DMS153 treated with DMSO at 0.1 percent for 48 hours (cell line): ENCODE data around the gene ZP2.
"Not testable (repeated sequence)": the region's sequence is repeated elsewhere in the genome, so short reads cannot be mapped to it uniquely, and the experiment has no call there.

Source experiments
- DNase-seq: peaks from one replicate; lab custom pipeline; 2025; ENCODE audit not compliant: unreplicated experiment; lab: John Stamatoyannopoulos, UW

Gene ZP2

DNA sequence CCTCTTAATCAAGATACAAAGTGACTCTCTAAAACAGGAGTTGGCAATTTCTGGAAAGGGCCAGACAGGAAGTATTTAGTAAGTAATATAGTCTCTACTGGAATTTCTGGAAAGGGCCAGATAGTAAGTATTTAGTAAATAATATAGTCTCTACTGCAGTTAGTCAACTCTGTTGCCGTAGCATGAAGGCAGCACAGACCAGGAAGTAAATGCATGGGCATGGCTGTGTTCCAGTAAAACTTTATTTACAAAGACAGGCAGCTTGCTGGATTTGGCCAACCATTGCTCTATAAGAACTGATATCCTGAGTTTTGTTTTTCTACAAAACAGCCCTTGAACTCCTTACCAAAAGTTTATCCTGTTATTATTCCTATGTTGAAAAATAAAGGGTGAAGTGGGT, 36.0 kb downstream of the ZP2 start:
- DNase-seq, result no peak

DNA sequence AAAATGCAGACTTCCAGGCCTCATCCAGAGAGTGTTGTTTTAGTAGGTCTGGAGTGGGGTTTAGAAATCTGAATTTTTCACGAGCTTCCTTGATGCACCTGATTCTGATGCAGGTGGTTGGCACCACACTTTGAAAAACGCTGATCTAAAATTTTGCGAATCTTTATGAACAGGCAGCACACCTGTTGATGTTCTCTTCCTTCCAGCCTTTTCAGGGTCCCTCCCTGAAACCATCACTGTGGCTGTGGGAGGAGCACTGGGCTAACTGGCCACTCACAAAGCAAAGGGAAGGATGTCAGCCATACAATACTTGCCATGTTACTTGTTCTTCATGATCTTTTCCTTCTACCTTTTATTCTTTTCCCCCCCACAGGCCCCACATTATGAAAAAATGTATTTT, 38.7 kb downstream of the ZP2 start:
- no peak for DNase-seq

DNA sequence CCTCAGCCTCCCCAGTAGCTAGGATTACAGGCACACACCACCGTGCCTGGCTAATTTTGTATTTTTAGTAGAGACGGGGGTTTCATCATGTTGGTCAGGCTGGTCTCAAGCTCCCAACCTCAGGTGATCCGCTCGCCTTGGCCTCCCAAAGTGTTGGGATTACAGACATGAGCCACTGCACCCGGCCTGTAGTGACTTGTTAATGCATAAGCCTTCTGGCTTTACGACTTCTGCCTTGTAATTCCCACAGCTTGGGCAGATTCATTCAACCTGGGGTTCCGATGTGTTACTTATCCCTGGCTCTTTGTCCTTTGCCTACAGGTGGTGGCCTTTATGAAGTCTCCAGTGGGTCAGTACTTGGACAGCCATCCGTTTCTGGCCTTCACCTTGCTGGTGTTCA, 41.3 kb downstream of the ZP2 start:
- DNase-seq, result not testable (repeated sequence)

DNA sequence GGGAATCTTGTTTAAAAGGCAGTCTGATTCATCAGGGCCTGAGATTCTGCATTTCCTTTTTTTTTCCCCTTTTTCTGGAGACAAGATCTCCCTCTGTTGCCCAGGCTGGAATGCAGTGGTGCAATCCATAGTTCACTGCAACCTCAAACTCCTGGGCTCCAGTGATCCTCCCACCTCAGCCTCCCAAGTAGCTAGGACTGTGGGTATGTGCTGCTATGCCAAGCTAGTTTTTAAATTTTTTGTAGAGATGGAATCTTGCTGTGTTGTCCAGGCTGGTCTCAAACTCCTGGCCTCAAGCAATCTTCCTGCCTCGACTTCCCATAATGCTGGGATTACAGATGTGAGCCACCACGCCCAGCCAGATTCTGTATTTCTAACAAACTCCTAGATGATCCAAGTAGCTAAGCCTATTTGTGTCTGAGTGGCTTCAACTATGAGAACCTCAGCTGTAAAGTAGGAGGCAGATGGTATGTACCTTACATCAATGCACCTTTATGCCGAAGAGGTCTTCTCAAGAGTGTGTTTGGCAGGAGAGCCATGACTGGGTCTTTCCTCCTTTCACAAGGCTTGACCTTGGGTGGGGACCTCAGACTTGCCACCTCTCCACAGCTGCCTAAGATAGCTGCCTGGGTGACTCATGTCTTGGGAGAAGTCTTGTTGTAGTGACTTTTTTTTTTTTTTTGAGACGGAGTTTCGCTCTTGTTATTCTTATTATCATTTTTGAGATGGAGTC, 42.0 kb downstream of the ZP2 start:
- no peak for DNase-seq

DNA sequence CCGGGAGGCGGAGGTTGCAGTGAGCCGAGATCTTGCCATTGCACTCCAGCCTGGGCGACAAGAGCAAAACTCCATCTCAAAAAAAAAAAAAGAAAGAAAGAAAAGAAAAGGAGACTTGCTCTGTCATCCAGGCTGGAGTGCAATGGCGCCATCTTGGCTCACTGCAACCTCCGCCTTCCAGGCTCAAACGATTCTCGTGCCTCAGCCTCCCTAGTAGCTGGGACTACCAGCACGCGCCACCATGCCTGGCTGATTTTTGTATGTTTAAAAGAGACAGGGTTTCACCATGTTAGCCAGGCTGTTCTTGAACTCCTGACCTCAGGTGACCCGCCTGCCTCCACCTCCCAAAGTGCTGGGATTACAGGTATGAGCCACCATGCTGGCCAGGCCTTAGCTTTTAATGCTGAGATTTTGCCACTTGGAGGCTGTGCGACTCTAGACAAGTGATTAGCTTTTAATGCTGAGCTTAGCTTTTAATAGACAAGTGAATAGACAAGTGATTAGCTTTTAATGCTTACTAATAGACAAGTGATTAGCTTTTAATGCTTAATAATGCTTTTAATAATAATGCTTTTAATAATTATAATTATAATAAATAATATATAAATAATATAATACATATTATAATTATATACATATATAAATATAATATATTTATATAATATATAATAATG, 43.3 kb downstream of the ZP2 start:
- DNase-seq, result no peak

DNA sequence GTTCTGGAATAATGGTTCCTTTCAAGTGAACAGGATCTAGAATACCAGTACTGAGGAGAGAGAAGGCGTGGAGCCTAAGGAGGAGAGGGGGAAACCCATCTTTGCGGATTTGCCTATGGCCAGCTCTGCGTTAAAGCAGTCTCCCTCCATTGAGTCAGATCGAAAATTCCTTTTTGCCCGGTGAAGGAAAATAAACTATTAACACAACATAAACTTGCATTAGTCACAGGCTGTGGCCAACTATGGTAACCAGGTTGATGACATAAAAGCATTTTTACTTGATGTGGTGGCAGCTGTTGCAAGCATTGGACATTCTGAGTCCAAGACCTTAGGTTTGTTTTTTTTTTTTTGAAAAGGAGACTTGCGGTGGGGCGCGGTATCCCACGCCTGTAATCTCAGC, 44.0 kb downstream of the ZP2 start:
- no peak for DNase-seq

DNA sequence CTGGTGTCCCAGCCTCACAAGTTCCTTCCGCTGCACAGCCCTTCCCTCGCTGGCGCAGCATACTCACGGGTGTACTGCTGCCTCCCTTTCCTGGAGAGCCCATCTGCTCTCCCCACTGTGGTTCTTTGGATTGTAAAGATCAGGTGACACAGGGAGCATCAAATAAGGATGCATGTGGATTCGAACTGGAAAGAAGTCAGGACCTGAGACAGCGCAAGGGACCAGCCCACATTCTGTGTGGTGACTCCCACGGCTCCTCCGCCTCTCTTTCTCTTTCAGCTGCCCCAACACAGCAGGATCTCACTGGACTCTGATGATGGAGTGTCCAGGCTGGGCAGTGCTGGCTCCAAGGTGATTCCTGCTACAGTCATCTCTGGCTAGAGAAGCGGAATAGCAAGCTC, 44.8 kb downstream of the ZP2 start:
- no peak for DNase-seq

DNA sequence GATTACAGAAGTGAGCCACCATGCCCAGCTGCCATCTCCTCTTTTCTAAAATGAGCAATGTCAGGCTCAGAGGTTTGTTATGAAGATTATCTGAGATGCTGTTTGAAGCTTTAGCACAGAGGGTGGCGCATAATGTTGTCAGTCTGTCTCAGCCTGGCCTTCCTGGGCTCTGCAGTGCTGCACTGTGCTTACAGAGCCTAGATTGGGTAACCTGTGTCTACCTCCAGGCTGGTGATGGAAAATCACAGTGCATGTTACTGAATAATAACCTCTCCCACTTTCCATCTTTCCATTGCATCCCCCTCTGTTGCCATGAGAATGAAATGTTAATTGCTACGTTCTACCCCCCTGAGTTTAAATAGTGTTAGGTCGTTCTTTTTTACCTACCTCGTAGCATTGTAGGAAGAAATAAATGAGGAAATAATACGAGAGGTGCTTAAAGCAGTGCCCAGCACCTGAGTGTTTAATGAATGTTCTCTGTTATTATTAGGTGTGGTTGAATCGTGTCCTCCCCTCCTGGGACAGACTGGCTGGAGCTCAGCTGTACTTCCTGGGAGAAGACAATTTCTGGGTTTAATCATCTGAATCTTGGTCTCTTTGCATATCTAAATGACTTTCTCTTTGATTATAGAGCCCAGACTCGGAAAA, 46.7 kb downstream of the ZP2 start:
- DNase-seq, result no peak

DNA sequence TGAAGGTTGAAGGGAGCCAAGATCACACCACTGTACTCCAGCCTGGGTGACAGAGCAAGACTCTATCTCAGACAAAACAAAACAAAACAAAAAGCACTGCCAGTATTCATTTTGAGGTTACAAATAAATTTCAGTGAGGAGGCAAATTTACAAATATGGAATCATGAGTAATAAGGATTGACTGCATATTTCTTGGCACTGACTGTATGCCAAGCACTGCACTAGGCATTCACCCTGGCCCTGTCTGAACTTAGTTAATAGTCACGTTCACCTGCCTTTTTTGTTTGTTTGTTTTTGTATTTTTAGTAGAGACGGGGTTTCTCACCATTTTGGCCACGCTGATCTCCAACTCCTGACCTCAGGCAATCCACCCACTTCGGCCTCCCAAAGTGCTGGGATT, 47.8 kb downstream of the ZP2 start:
- no peak for DNase-seq

DNA sequence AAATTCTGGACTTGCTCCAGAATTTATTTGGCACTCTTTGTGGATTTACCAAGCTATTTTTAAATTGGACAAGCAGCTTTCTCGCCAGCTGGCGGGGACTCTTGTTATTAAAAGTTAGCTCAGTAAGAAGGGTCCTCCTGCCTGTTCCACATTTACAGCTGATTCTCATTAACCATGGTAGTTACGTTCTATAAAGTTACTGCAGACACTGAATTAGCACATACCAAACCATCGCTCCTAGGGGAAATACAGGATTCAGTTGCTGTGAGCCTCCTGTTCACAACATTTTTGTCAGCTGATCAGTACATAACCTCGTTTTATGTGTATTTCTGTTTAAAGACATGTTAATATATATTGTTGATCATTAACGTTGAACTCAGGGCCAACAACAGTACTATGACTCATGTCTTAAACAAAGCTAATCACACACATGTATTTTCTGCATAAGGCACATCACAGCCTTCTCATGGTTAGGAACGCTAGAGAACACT, 48.7 kb downstream of the ZP2 start:
- no peak for DNase-seq

DNA sequence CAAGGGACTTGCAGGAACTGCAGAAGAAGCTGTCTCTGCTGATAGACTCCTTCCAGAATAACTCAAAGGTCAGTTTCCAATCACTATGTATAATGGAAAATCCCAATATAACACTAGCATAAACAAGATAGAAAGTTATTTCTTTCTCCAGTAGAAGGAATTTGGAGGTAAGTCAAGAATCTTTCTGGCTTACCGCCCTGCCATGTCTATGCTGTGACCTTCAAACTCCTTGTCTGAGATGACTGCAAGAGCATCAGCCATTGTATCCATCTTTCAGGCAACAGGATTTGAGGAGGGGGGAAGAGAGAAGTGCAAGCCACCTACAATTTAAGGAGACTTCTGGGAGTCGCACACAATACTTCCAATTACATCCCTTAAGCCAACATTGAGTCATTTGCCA, 50.2 kb downstream of the ZP2 start:
- DNase-seq, result no peak

DNA sequence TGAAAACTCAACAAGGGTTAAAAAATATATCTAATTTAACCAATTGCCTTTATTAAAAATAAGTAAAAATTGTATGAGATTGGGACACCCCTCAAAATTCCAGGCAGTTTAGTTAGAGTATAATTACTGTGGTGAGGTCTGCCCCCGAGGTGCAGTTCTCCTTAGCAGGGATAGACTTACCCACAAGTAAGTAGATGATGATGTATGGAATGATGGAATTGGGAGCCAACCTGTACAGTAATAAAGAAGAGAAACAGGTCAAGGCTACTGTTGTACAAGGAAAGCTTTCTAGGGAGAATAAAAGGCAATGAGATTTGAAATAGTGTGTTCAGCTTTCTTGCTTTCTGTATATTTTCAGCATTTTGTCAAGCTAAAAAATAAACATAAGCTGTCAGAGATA, 51.1 kb downstream of the ZP2 start:
- DNase-seq, result no peak

DNA sequence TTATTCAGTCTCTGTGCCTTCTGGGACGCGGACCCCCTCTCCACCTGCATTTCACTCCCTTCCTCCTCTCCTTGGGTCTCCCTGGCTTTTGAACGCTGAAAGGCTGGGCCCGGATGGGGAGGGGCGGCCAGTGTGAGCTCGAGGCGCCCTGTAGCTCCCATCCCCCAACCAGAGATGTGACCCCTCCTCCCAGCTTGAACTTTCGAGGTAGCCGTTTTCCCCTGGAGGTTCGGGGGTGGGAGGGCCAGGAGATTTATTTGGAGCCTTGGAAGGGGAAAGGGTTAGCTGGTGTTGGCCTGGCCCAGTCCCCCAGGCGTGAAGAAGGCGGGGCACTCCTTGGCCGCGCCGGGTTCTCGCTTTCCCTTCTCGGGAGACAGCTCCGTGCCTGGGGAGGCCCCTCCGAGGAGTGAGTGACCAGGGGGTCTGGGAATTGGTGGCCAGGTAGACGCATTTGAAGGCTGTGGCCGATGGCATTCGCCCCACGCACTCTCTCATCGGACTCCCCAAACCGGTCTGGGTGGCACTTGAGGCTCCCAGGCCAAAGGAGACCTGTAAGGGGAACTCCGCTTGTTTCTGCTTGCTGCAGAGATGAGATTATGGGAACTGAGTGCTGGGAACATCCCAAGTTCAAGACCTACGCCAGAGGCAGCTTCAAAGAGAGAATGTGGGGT, 52.0 kb downstream of the ZP2 start:
- DNase-seq, result no peak

DNA sequence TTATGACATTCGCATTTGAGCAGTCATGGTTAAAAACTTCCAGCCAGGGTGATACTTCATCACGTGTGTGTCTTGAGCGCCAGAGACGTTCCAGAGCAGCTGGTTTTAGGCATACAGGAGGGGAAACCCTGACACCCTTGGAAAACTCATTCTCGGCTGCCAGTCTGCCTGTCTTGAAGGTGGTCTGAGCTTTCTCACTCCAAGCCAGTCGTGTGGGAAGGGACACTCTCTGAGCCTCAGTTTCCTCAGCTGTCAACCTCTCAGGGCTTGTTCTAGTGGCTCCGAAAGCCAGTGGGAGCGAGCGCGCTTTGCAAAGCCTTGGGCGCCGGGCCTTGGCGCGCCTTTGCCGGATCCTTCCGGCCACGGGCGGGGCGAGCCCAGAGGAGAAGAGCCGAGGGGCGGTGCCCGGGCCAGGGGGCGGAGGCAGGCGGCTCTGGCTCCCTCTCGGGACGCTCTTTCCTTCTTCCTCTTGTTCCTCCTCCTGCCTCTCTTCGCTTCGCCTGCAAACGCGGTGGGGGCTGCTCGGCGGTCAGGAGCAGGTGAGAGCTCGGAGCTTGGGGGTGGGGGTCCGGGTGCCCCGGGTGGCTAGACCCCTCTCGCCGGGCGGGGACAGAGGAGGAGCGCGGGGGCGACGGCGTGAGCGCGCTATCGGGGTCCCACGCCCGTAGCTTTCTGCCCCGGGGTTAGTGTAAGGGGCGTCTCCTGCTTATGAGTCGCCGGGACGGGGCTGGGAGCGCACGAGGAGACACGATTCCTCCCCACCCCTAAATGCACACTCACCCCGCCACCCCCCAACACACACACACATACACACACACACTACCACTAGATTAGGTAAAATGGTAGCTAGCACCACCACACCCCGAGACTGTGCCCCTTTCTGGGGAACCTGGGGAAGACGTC, 52.9 kb downstream of the ZP2 start, which contains the start of gene LDAF1:
Gene LDAF1 (plus strand): TSS at position 467 of the 903 bp plus-strand sequence. CDS start 2,509 bp downstream, outside the sequence.
- DNase-seq, result peak; percentile 35

DNA sequence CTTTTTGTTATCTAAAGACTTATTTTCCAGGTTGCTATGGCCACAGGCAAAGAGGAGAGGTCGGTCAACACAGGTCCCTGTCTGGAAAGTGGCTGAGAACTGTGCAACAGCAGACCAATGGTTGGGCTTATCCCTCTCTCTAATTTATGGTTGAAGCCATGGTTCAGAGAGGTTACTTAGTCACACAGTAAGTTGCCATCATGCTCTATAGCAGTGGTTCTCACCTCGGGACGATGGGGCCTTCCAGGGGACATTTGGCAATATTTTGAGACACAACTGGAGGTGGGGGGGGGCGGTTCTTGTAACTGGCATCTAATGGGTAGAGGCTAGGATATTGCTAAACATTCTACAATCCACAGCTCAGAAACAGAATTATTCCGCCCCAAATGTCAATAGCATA, 53.7 kb downstream of the ZP2 start:
- DNase-seq, result no peak

DNA sequence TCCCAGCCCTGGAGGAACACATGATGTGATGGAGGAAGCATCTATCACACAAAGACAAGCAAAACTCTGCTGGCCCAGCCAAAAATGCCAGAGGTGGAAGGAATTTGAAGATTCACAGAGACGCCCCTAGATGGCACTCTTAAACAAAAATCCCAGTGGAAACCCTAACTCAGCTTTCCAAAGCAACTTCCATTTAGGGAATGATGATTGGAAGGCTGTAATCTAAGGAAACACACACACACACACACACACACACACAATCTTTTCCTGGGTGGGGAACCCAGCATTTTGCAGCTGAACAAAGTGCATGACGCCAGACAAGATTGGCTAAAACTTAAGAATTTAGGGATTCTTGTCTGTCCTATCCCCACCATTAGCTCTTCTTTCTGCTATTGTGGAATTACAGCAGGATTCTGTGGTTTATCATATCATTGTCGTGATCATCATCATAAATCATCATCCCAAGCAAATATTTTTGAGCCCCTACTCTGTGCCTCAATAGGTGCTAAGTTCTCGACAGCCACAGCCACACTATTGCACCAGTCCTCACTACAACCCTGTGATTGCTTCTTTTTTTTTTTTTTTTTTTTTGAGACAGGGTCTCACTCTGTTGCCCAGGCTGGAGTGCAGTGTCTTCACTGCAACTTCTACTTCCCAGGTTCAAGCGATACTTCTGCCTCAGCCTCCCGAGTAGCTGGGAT, 54.5 kb downstream of the ZP2 start:
- peak; percentile 58 for DNase-seq

DNA sequence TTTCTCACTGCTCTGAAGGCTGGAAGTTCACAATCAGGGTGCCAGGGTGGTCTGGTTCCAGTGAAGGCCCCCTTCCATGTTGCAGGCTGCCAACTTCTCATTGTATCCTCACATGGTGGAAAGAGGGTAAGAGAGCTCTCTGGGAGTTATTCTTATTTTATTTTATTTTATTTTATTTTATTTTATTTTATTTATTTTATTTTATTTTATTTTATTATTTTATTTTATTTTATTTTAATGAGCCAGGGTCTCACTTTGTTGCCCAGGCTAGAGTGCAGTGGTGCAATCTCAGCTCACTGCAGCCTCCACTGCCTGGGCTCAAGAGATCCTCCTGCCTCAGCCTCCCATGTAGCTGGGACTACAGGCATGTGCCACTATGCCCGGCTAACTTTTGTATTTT, 55.4 kb downstream of the ZP2 start:
- not testable (repeated sequence) for DNase-seq

DNA sequence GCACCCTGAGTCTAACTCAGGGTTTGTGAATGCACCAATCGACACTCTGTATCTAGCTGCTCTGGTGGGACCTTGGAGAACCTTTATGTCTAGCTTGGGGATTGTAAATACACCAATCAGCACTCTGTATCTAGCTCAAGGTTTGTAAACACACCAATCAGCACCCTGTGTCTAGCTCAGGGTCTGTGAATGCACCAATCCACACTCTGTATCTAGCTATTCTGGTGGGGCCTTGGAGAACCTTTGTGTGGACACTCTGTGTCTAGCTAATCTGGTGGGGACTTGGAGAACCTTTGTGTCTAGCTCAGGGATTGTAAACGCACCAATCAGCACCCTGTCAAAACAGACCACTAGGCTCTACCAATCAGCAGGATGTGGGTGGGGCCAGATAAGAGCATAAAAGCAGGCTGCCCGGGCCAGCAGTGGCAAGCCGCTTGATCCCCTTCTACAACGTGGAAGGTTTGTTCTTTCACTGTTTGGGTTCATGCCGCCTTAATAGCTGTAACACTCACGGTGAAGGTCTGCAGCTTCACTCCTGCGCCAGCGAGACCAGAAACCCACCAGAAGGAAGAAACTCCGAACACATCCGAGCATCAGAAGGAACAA, 58.1 kb downstream of the ZP2 start:
- DNase-seq, result peak; percentile 7
